Progenitor cell of endocrine pancreas (in vitro differentiated cells): ENCODE results near the gene CADM3. TPM values are rescaled to one million over a fixed set of nuclear protein-coding genes. Genes with fewer than 3 reads are reported as not detected.
A peak's percentile ranks its signal among the peaks of the same experiment; 100 is the strongest.

Source experiments
- DNase-seq: peaks from one replicate; pipeline ENCODE4 v3.0.0; 2021; ENCODE audit warnings: low spot score; ENCODE audit not compliant: unreplicated experiment
- H3K27ac Mint-ChIP-seq: 2 replicates; pipeline ENCODE4 v1.8.0; 2021; ENCODE audit warnings: mild to moderate bottlenecking, moderate library complexity, mixed read lengths
- H3K27me3 Mint-ChIP-seq: 2 replicates; pipeline ENCODE4 v1.8.0; 2021; ENCODE audit warnings: mixed read lengths
- H3K36me3 Mint-ChIP-seq: 2 replicates; pipeline ENCODE4 v1.8.0; 2022; ENCODE audit warnings: mixed read lengths; ENCODE audit not compliant: insufficient read depth
- H3K4me1 Mint-ChIP-seq: 2 replicates; pipeline ENCODE4 v1.8.0; 2021; ENCODE audit warnings: low read depth, mixed read lengths
- H3K4me3 Mint-ChIP-seq: 2 replicates; pipeline ENCODE4 v1.8.0; 2021; ENCODE audit warnings: low read depth, mild to moderate bottlenecking, moderate library complexity, mixed read lengths
- H3K9me3 Mint-ChIP-seq: 2 replicates; pipeline ENCODE4 v1.8.0; 2021; ENCODE audit warnings: low read depth, mixed read lengths
- CTCF ChIP-seq: fragments of 200-600 bp; sonication (generic); IDR thresholded peaks from one replicate; pipeline ENCODE4 v1.5.0; 2021; ENCODE audit warnings: antibody characterized with exemption, mild to moderate bottlenecking; ENCODE audit not compliant: unreplicated experiment
- total RNA-seq: library from RNA; stranded (reverse); gene quantifications from 2 replicates; pipeline ENCODE4 v1.2.1, GENCODE V29; 2021

CADM3 gene
- total RNA-seq, 1 donor from 2014 or later: 8.9 TPM

GRCh38 chr1:159184201-159184600 lies 12.8 kb downstream of the CADM3 start:
- no peak for DNase-seq
- Mint-ChIP-seq H3K4me3 (no peak overlapping the region), H3K4me1 (peaks cover 17% of the 10 kb centered on the region), H3K9me3 (no peaks in the 10 kb centered on the region), H3K27ac (no peak overlapping the region), H3K27me3 (no peaks in the 10 kb centered on the region), H3K36me3 (no peaks in the 10 kb centered on the region)
- TF ChIP-seq CTCF: no peak

DNA sequence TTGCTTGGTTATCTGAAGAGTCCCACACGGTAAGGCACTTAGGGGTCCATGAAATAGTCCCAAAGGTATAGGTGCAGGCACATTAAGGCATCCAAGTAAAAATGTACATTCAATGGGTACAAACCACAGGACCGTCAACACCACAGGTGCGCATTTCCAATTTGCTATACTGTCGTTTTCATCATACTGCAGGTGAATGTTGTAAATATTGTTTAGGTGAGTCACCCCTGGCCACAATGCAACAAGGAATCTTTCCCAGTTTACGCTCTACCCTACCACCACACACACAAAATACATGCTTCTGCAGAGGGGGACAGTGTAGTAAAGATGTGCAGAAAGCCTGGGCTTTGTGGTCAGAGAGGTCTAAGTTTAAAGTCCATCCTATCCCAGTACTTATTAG lies 13.7 kb downstream of the CADM3 start:
- Mint-ChIP-seq H3K36me3 (no peaks in the 10 kb centered on the region), H3K27ac (no peak overlapping the region), H3K9me3 (no peaks in the 10 kb centered on the region), H3K4me1 (peaks cover 17% of the 10 kb centered on the region), H3K27me3 (peaks cover 4% of the 10 kb centered on the region), H3K4me3 (no peak overlapping the region)
- no peak for TF ChIP-seq CTCF
- no peak for DNase-seq

- Mint-ChIP-seq H3K9me3 (no peaks in the 10 kb centered on the region), H3K36me3 (no peaks in the 10 kb centered on the region), H3K27me3 (peaks cover 9% of the 10 kb centered on the region), H3K4me3 (peak overlapping the region; percentile 80), H3K27ac (no peak overlapping the region), H3K4me1 (peaks cover 17% of the 10 kb centered on the region)
- DNase-seq: no peak
- no peak for TF ChIP-seq CTCF
Measured at GRCh38 chr1:159187033-159187432, 15.6 kb downstream of the CADM3 start.

DNA sequence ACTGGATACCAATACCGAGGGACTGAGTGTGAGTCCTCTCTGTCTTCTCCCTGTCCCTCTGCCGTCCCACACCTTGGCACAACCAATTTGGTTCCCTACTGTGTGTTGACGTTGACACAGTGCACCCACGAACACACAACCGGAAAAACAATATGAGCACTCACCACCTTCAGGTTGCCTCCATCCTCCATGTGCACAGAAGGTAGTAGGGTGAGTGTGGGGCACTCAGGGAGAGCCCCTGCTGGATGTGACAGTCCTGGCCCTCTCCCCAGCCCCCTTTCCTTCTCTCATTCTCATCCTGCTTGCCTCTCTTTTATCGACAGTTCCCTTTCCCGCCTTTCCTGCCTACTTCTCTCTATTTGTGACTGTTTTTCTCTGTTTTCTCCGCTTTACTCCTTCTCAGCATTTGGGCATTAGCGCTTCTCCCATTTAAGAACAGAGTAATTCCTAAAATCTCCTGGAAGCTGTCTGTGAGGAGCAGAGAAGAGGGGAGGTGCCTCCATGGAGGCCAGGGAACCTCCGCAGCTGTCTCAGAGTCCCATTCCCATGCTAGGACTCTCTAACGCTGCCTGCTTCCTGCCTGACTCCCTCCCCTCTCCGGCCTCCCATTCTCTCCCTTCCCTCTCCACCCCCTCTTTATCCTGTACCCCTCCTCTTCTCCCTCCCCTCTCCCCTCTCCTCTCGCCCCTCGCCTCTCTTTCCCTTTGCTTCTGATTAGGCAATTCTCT lies 16.4 kb downstream of the CADM3 start:
- Mint-ChIP-seq H3K27ac (peak overlapping the region; percentile 89), H3K4me3 (peak overlapping the region; percentile 80), H3K27me3 (peaks cover 9% of the 10 kb centered on the region), H3K9me3 (no peaks in the 10 kb centered on the region), H3K36me3 (no peaks in the 10 kb centered on the region), H3K4me1 (peaks cover 17% of the 10 kb centered on the region)
- DNase-seq: no peak
- TF ChIP-seq CTCF: no peak

DNA sequence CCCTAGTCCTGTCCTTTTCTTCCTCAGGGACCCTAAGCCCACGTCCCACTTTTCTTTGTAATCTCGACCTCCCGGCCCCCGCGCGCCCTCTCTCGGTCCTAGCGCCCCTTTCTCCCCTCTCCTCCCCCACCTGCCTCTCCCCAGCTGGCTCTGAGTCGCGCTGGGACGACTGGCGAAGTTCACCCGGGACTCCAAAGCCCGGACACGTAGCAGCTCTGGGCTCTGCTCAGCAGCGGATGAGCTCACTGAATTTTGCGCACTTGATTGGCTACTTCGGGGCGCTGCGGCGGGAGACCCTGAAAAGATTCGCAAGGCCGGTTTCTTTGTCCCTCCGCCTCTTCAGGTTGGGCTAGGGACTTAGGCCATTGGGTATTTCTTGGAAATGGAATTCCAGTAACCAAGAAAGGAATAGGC lies 17.0 kb downstream of the CADM3 start:
- Mint-ChIP-seq H3K4me1 (peaks cover 17% of the 10 kb centered on the region), H3K27ac (peak overlapping the region; percentile 89)
- peak; percentile 68 for DNase-seq

More for the DNA sequence above, 17.0 kb downstream of the CADM3 start:
- TF ChIP-seq CTCF: peak; percentile 30
- peak overlapping the region; percentile 80 for H3K4me3 Mint-ChIP-seq
- no peaks in the 10 kb centered on the region for H3K36me3 Mint-ChIP-seq
- H3K27me3 Mint-ChIP-seq: peaks cover 9% of the 10 kb centered on the region
- no peaks in the 10 kb centered on the region for H3K9me3 Mint-ChIP-seq
